HG03097 (cell line): ENCODE results near the gene UNKL.

Experiments
- ATAC-seq: cut with Tn5 transposase; IDR thresholded peaks from one replicate; pipeline ENCODE4 v1.9.1; 2021; ENCODE audit not compliant: unreplicated experiment, low FRiP score

UNKL gene

GRCh38 chr16:1432388-1433262 lies 18.1 kb upstream of the UNKL start:
- ATAC-seq = no peak

GRCh38 chr16:1431497-1432270 lies 17.2 kb upstream of the UNKL start:
- no peak for ATAC-seq

- ATAC-seq = no peak
Measured at GRCh38 chr16:1430759-1431496, 16.4 kb upstream of the UNKL start, which contains the start of gene PERCC1. Gene PERCC1, plus strand, starts transcription at chr16:1431078. Its CDS starts 1,516 bp downstream, at chr16:1432594.

- no peak for ATAC-seq
Measured at GRCh38 chr16:1430214-1430758, 15.8 kb upstream of the UNKL start.

DNA sequence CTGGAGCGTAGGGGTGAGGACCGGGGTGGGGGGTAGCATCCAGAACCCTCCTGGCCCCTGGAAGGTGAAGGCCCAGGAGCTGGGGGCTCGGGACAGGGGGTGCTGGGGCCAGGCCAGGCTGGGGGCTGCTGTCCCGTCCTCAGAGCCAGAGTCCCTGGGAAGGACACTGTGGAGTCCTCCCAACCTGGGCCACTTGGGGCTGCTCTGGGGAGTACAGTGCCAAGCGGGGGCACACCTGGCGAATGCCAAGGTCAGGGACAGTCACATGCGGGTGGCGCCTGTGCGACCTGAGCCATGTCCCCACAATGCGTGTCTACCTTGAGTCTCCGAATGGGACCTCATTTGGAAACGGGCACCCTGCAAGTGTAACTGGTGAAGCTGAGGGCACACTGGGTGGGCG lies 15.1 kb upstream of the UNKL start:
- ATAC-seq = no peak

DNA sequence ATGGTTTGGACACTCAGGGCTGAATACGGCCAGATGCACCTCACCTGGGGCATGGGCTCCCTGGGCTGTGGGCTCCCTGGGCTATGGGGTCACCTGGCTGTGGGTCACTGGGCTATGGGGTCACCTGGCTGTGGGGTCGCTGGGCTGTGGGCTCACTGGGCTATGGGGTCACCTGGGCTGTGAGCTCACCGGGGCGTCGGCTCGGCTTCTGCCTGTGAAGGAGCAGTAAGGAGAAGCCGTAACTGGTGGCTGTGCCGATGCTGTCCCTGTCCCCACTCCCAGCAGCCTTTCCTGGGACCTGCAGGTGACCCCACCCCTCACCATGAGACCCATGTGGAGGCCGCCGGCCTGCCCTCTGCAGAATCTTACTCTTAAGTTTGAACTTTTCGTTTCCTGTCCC lies 14.5 kb upstream of the UNKL start:
- ATAC-seq = no peak

DNA sequence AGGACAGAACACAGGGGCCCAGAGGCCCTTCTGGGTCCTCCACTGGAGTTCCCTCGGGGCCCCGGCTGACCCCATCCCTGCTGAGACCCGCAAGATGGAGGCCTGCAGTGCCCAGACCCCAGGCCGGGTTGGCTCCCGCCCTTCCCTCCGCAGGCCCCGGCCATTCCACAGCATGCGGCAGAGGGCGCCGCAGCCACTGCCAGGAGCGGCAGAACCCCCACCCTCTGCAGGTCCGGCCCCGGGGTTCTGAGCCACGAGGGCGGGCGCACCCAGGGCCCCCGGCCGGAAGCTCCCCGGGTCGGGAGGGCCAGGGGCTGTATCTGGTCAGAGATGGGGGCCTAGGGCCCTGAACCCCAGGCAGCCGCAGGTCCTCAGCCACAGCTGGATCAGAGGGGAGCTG lies 14.0 kb upstream of the UNKL start:
- ATAC-seq = no peak

GRCh38 chr16:1427473-1428461 lies 13.3 kb upstream of the UNKL start:
- ATAC-seq = no peak

DNA sequence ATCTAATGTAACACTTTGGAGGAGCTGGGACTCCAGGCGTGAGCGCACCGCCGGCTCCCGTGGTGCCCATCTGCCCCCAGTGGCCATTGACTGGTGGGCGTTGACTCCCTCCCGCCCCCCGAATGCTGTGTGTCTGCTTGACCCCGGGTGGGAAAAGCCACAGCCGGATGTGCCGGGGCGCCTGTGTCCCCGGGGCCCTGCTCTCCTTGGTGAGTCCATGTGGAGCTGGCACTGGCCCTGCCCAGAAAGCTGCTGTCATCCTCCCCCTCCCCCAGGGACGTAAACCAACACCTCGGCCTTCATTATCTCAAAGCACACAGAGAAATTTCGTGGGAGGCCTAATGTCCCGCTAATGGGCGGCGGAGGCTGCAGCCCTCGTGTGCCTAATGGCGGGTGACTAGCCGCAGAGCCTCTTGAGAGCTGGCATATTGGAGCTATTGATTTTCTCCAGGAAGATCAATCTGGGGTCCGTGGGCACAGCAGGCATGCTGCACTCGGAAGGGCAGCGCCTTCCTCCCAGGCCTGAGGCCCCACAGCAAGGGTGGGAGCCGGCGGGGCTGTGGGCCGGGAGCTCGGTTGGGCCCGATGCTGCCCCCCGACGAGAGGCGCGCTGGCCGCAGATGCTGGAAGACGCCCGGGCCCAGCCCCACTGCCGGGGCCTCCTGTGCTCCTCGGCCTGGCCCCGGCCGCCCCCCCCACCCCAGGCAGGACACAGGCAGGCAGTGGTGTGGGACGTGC lies 12.4 kb upstream of the UNKL start:
- no peak for ATAC-seq

DNA sequence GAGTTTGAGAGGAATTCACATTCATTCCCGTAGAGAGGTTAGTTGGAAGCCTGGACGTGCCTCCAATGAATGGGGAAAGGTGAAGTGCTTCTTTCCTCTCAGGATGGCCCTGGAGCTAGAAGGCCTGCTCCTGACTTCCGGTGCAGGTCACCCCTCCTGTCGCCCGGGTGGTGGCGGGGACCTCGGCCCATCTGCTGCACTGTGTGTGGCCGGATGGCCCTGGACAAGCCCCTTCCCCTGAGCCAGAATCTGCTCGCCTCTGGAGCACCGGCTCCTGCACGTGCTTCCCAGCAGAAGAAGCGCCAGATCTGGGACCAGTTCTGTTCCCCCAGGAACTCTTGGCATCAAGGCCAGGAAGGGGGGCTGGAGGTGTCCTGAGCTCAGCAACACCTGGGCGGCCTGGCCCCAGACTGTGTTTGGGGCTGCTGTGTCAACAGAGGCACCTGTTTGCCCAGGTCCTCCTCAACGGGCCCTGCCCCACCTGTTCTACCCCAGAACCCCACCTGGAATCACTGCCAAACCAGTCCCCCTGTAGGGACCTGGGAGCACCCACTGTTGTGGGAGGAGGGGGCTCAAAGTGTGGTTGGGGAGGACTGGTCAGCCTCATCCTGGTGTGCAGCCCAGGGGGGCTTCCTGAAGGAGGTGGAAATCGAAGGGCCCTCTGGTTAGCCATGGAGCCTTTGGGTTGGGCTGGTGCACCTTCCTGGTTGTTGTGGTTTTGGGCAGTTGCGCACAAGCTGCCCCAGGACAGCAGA lies 11.3 kb upstream of the UNKL start:
- no peak for ATAC-seq

DNA sequence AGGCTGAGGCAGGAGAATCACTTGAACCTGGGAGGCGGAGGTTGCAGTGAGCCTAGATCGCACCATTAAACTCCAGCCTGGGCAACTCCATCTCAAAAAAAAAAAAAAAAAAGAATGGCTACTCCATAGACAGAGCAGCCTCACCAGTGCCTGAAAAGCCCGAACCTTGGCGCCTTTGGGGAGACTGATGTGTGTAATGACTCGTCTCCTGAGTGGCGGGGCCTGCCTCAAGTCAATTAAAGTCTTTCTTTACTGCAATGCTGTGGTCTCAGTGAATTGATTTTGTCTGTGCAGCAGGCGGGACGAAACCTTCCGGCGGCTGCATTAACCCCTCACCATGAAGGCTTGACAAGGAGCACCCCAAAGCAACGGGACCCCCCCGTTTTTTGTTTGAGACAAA lies 9.5 kb upstream of the UNKL start:
- ATAC-seq = no peak

DNA sequence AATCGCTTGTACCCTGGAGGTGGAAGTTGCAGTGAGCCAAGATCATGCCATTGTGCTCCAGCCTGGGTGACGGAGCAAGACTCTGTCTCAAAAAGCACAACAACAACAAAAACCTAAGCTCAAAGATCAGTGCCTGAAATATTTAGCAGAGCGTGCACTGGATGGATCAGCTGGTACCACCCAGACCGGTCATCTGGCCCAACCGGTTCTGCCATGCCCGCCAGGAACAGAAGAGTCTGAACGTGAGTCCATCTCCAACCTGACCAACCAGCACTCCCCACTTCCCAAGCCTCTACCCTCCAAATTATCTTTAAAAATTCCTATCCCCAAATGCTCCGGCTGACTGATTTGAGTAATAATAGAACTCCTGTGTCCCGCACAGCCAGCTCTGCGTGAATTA lies 7.6 kb upstream of the UNKL start:
- no peak for ATAC-seq

- ATAC-seq = peak; percentile 3
Measured at GRCh38 chr16:1420111-1420539, 5.6 kb upstream of the UNKL start.

DNA sequence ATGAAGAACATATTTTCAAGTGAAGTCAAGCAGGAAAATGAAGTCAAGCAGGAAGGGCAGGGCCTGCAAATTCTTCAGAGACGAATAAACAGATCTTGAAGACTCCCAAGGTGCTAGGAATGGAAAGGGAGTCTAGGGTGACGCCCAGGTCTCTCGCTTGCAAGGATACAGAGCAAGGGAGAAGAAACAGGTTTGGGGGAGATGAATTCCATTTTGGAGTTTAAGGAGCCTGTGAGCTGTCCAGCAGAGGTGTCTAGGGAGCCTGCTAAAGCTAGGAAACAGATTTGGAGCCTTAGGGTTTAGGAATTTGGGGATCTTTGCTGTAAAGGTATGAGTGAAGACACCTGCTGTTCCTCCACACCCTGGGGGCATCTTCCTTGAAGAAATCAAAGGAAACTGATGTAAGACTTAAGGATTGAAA lies 2.0 kb upstream of the UNKL start:
- no peak for ATAC-seq

- ATAC-seq = no peak
Measured at GRCh38 chr16:1413684-1414531, 596 bp downstream of the UNKL start.

DNA sequence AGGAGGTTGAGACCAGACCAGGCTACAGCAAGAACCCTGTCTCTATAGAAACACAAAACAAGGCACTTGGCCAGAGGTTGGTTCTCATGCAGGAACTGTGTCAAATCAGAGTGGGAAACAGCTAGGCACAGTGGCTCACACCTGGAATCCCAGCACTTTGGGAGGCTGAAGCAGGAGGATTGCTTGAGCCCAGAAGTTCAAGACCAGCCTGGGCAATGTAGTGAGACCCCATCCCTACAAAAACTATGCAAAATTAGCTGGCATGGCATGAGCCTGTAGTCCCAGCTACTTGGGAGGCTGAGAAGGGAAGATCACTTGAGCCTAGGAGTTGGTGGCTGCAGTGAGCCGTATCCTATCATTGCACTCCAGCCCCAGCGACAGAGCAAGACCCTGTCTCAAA lies 1.7 kb downstream of the UNKL start:
- no peak for ATAC-seq

GRCh38 chr16:1408171-1408837 lies 6.2 kb downstream of the UNKL start:
- ATAC-seq = peak; percentile 76
